ENCODE data around the gene RRBP1.

GRCh38 chr20:17722493-17723300, 40.7 kb upstream of the RRBP1 start:
- TF ChIP-seq CTCF (IDR thresholded peaks at IDR 0.05), result no peak
- no peak for TF ChIP-seq POLR2A (IDR thresholded peaks at IDR 0.05)

Measured in body of pancreas (tissue), 4 donors.